GM12891 (cell line): ENCODE results near the gene NEXN.

Experiments used
- PAX5 ChIP-seq: IDR thresholded peaks from 2 replicates; pipeline ENCODE4 v1.6.1; 2011; ENCODE audit warnings: low read length, moderate library complexity, mild to moderate bottlenecking; ENCODE audit not compliant: insufficient read depth, severe bottlenecking
- POLR2A ChIP-seq: IDR thresholded peaks from 2 replicates; pipeline ENCODE4 v1.6.1; 2011; ENCODE audit warnings: low read depth, low read length, control low read depth
- POLR2AphosphoS5 ChIP-seq: IDR thresholded peaks from 2 replicates; pipeline ENCODE4 v1.6.1; 2011; ENCODE audit warnings: low read depth, low read length, control low read depth
- POU2F2 ChIP-seq: IDR thresholded peaks from 2 replicates; pipeline ENCODE4 v1.6.1; 2011; ENCODE audit warnings: low read depth, mild to moderate bottlenecking, control low read depth, low read length, moderate library complexity
- SPI1 ChIP-seq: IDR thresholded peaks from 2 replicates; pipeline ENCODE4 v1.6.1; 2011; ENCODE audit warnings: low read depth, low read length, control low read depth
- TAF1 ChIP-seq: IDR thresholded peaks from 2 replicates; pipeline ENCODE4 v1.6.1; 2011; ENCODE audit warnings: low read depth, low read length, control low read depth

GRCh38 chr1:77961392-77961791 is 73.0 kb downstream of the NEXN start:
- TF ChIP-seq POLR2A, result no peak
- no peak for TF ChIP-seq POLR2AphosphoS5
- no peak for TF ChIP-seq POU2F2
- TF ChIP-seq SPI1, result no peak
- TF ChIP-seq PAX5, result no peak
- TF ChIP-seq TAF1, result no peak
